ENCODE measurements around the gene LYPD3. TPM values are rescaled to one million over a fixed set of nuclear protein-coding genes. Genes with fewer than 3 reads are reported as not detected.

LYPD3 gene
- total RNA-seq, 2 experiments from 2014 or later, result 2.1 to 3.1 TPM

GRCh38 chr19:43433689-43434088 lies 31.7 kb downstream of the LYPD3 start:
- H3K27me3 Mint-ChIP-seq, result no peaks in the 10 kb centered on the region
- ChIA-PET POLR2A (no interaction called here), CTCF (interaction anchor here (0.6 to 9.7 kb wide), 4 partner anchors 8 to 378 kb away, joined by 3 to 82 read pairs (median 24); no protein-coding TSS in a partner anchor)
- DNase-seq (no peak), ATAC-seq (no peak)
- H3K9me3 Mint-ChIP-seq (ENCODE audit: low read depth), result no peaks in the 10 kb centered on the region
- H3K4me3 Mint-ChIP-seq, result no peak overlapping the region
- intact Hi-C loops (cut with DNase I, micrococcal nuclease), result loop anchor here (1.0 to 10.0 kb wide), 2 partner anchors 86 to 351 kb away; partner anchors contain the start of gene KCNN4 (in 1 of the 2)
- H3K27ac Mint-ChIP-seq, result no peak overlapping the region
- H3K36me3 Mint-ChIP-seq (ENCODE audit: low read depth), result no peaks in the 10 kb centered on the region
- H3K4me1 Mint-ChIP-seq, result peaks cover 45% of the 10 kb centered on the region

GRCh38 chr19:43433358-43433673 lies 32.1 kb downstream of the LYPD3 start:
- ATAC-seq (no peak), DNase-seq (no peak)
- Mint-ChIP-seq H3K9me3 (ENCODE audit: low read depth) (no peaks in the 10 kb centered on the region), H3K27me3 (no peaks in the 10 kb centered on the region), H3K4me3 (no peak overlapping the region), H3K4me1 (peaks cover 42% of the 10 kb centered on the region), H3K27ac (no peak overlapping the region), H3K36me3 (ENCODE audit: low read depth) (no peaks in the 10 kb centered on the region)
- POLR2A ChIA-PET, result no interaction called here
- intact Hi-C loops (cut with DNase I, micrococcal nuclease), result loop anchor here (1.0 to 10.0 kb wide), 2 partner anchors 86 to 351 kb away; partner anchors contain the start of gene KCNN4 (in 1 of the 2)
- CTCF ChIA-PET, result interaction anchor here (1.0 to 9.7 kb wide), 6 partner anchors 13 to 91 kb away, joined by 4 to 82 read pairs (median 6); no protein-coding TSS in a partner anchor

GRCh38 chr19:43430976-43431375 lies 34.4 kb downstream of the LYPD3 start:
- ChIA-PET CTCF (interaction anchor here (1.5 to 9.7 kb wide), 2 partner anchors 8 to 16 kb away, joined by 4 to 82 read pairs; no protein-coding TSS in a partner anchor), POLR2A (no interaction called here)
- Mint-ChIP-seq H3K4me1 (peaks cover 24% of the 10 kb centered on the region), H3K4me3 (no peak overlapping the region), H3K27me3 (no peaks in the 10 kb centered on the region), H3K9me3 (ENCODE audit: low read depth) (no peaks in the 10 kb centered on the region), H3K36me3 (ENCODE audit: low read depth) (no peaks in the 10 kb centered on the region), H3K27ac (peak overlapping the region; percentile 53)
- DNase-seq, result no peak
- no peak for ATAC-seq
- intact Hi-C loops (cut with DNase I, micrococcal nuclease), result loop anchor here in 1 of 2 experiments (10.0 kb wide), 1 partner anchor 354 kb away; the partner anchor contains the start of gene KCNN4

GRCh38 chr19:43430142-43430710 lies 35.2 kb downstream of the LYPD3 start:
- Mint-ChIP-seq H3K27me3 (no peaks in the 10 kb centered on the region), H3K27ac (peak overlapping the region; percentile 51), H3K4me1 (peaks cover 28% of the 10 kb centered on the region), H3K36me3 (ENCODE audit: low read depth) (no peaks in the 10 kb centered on the region), H3K9me3 (ENCODE audit: low read depth) (no peaks in the 10 kb centered on the region), H3K4me3 (peak overlapping the region; percentile 36)
- peak; percentile 47 for DNase-seq
- CTCF ChIA-PET, result interaction anchor here (0.7 to 2.0 kb wide), 4 partner anchors 9 to 164 kb away, joined by 3 to 6 read pairs (median 4); no protein-coding TSS in a partner anchor
- intact Hi-C loops (cut with DNase I, micrococcal nuclease), result loop anchor here in 1 of 2 experiments (10.0 kb wide), 1 partner anchor 355 kb away; the partner anchor contains the start of gene KCNN4
- POLR2A ChIA-PET, result no interaction called here
- ATAC-seq, result peak; percentile 71

- DNase-seq (no peak), ATAC-seq (no peak)
- no peaks in the 10 kb centered on the region for H3K27me3 Mint-ChIP-seq
- no peaks in the 10 kb centered on the region for H3K36me3 Mint-ChIP-seq (ENCODE audit: low read depth)
- ChIA-PET POLR2A (no interaction called here), CTCF (interaction anchor here (0.7 to 2.0 kb wide), 3 partner anchors 18 to 91 kb away, joined by 3 to 6 read pairs (median 4); no protein-coding TSS in a partner anchor)
- no peaks in the 10 kb centered on the region for H3K9me3 Mint-ChIP-seq (ENCODE audit: low read depth)
- H3K4me3 Mint-ChIP-seq, result no peak overlapping the region
- H3K4me1 Mint-ChIP-seq, result peaks cover 26% of the 10 kb centered on the region
- intact Hi-C loops (cut with DNase I, micrococcal nuclease), result no loop called here
- H3K27ac Mint-ChIP-seq, result peak overlapping the region; percentile 2
These were observed 36.0 kb downstream of the LYPD3 start for GRCh38 chr19:43429395-43429794.

- Mint-ChIP-seq H3K4me3 (no peak overlapping the region), H3K36me3 (ENCODE audit: low read depth) (no peaks in the 10 kb centered on the region), H3K4me1 (peaks cover 16% of the 10 kb centered on the region), H3K27ac (no peak overlapping the region), H3K9me3 (ENCODE audit: low read depth) (no peaks in the 10 kb centered on the region), H3K27me3 (no peaks in the 10 kb centered on the region)
- CTCF ChIA-PET, result interaction anchor here (0.7 to 2.5 kb wide), 12 partner anchors 14 to 1265 kb away, joined by 3 to 13 read pairs (median 4); partner anchors contain the start of genes IRGQ and PHLDB3
- ATAC-seq (no peak), DNase-seq (no peak)
- intact Hi-C loops (cut with DNase I, micrococcal nuclease), result no loop called here
- POLR2A ChIA-PET, result interaction anchor here (0.6 kb wide), 1 partner anchor 170 kb away, joined by 3 read pairs; the partner anchor contains the start of gene IRGQ
These were observed 39.6 kb downstream of the LYPD3 start for GRCh38 chr19:43425567-43426392.

GRCh38 chr19:43423779-43424178 lies 41.6 kb downstream of the LYPD3 start:
- no peak overlapping the region for H3K4me3 Mint-ChIP-seq
- intact Hi-C loops (cut with DNase I, micrococcal nuclease), result no loop called here
- DNase-seq (no peak), ATAC-seq (no peak)
- CTCF ChIA-PET, result no interaction called here
- peaks cover 7% of the 10 kb centered on the region for H3K4me1 Mint-ChIP-seq
- H3K9me3 Mint-ChIP-seq (ENCODE audit: low read depth), result no peaks in the 10 kb centered on the region
- H3K36me3 Mint-ChIP-seq (ENCODE audit: low read depth), result no peaks in the 10 kb centered on the region
- POLR2A ChIA-PET, result no interaction called here
- H3K27ac Mint-ChIP-seq, result no peak overlapping the region
- H3K27me3 Mint-ChIP-seq, result no peaks in the 10 kb centered on the region

GRCh38 chr19:43422689-43423066 lies 42.7 kb downstream of the LYPD3 start:
- Mint-ChIP-seq H3K4me3 (no peak overlapping the region), H3K9me3 (ENCODE audit: low read depth) (no peaks in the 10 kb centered on the region), H3K27ac (no peak overlapping the region), H3K27me3 (no peaks in the 10 kb centered on the region), H3K36me3 (ENCODE audit: low read depth) (no peaks in the 10 kb centered on the region), H3K4me1 (peaks cover 7% of the 10 kb centered on the region)
- DNase-seq, result no peak
- intact Hi-C loops (cut with DNase I, micrococcal nuclease), result no loop called here
- POLR2A ChIA-PET, result no interaction called here
- no peak for ATAC-seq
- CTCF ChIA-PET, result interaction anchor here (1.0 kb wide), 1 partner anchor 10 kb away, joined by 3 read pairs; no protein-coding TSS in a partner anchor

GRCh38 chr19:43422000-43422688 lies 43.3 kb downstream of the LYPD3 start:
- no peaks in the 10 kb centered on the region for H3K36me3 Mint-ChIP-seq (ENCODE audit: low read depth)
- H3K4me3 Mint-ChIP-seq, result no peak overlapping the region
- peaks cover 7% of the 10 kb centered on the region for H3K4me1 Mint-ChIP-seq
- CTCF ChIA-PET, result interaction anchor here (1.0 kb wide), 1 partner anchor 10 kb away, joined by 3 read pairs; no protein-coding TSS in a partner anchor
- POLR2A ChIA-PET, result no interaction called here
- DNase-seq, result no peak
- ATAC-seq, result no peak
- intact Hi-C loops (cut with DNase I, micrococcal nuclease), result no loop called here
- H3K27me3 Mint-ChIP-seq, result no peaks in the 10 kb centered on the region
- no peak overlapping the region for H3K27ac Mint-ChIP-seq
- H3K9me3 Mint-ChIP-seq (ENCODE audit: low read depth), result no peaks in the 10 kb centered on the region

- CTCF ChIA-PET, result no interaction called here
- ATAC-seq (no peak), DNase-seq (no peak)
- POLR2A ChIA-PET, result interaction anchor here (0.6 kb wide), 1 partner anchor 333 kb away, joined by 3 read pairs; no protein-coding TSS in a partner anchor
- Mint-ChIP-seq H3K27me3 (no peaks in the 10 kb centered on the region), H3K4me3 (no peak overlapping the region), H3K9me3 (ENCODE audit: low read depth) (no peaks in the 10 kb centered on the region), H3K4me1 (peaks cover 6% of the 10 kb centered on the region), H3K36me3 (ENCODE audit: low read depth) (no peaks in the 10 kb centered on the region), H3K27ac (no peak overlapping the region)
- intact Hi-C loops (cut with DNase I, micrococcal nuclease), result no loop called here
These were observed 44.5 kb downstream of the LYPD3 start for GRCh38 chr19:43420954-43421353.
